K562 (cell line): ENCODE measurements around the gene ZNF276. TPM values are rescaled to one million over a fixed set of nuclear protein-coding genes. Genes with fewer than 3 reads are reported as not detected.
A peak's percentile ranks its signal among the peaks of the same experiment; 100 is the strongest.

Source experiments
- BRD9 ChIP-seq: fragments of 450-650 bp; IDR thresholded peaks from 2 replicates; pipeline ENCODE4 v1.6.1; 2018; ENCODE audit warnings: low read depth; ENCODE audit not compliant: partially characterized antibody
- CCAR2 ChIP-seq: fragments of 200-400 bp; formaldehyde crosslinking; IDR thresholded peaks from 2 replicates; pipeline ENCODE4 v1.6.1; 2017; ENCODE audit warnings: mild to moderate bottlenecking, low read depth, low read length
- EWSR1 ChIP-seq: fragments of 450-650 bp; IDR thresholded peaks from 2 replicates; pipeline ENCODE4 v1.6.1; 2018; ENCODE audit warnings: borderline replicate concordance, mild to moderate bottlenecking, low read depth, moderate library complexity; ENCODE audit not compliant: partially characterized antibody
- FOXK1 ChIP-seq: sonication (generic); formaldehyde crosslinking; IDR thresholded peaks from 2 replicates; pipeline ENCODE4 v1.8.0; 2022; ENCODE audit warnings: missing genetic modification reagents, mild to moderate bottlenecking, borderline replicate concordance
- GATA2 ChIP-seq: sonication (generic); formaldehyde crosslinking; IDR thresholded peaks from 2 replicates; pipeline ENCODE4 v1.4.0; 2020; ENCODE audit warnings: mild to moderate bottlenecking, missing genetic modification reagents
- GTF2B ChIP-seq: IDR thresholded peaks from 2 replicates; pipeline ENCODE4 v1.6.1; 2011; ENCODE audit not compliant: insufficient read length; ENCODE audit errors: extremely low read depth
- HNRNPK ChIP-seq: fragments of 200-400 bp; formaldehyde crosslinking; IDR thresholded peaks from one replicate; pipeline ENCODE4 v1.6.1; 2018; ENCODE audit warnings: mild to moderate bottlenecking, low read depth, low read length; ENCODE audit not compliant: poor library complexity, severe bottlenecking
- ILK ChIP-seq: fragments of 450-650 bp; IDR thresholded peaks from 2 replicates; pipeline ENCODE4 v1.6.1; 2016; ENCODE audit warnings: missing genetic modification characterization, low read depth, mild to moderate bottlenecking, missing compliant biosample characterization, moderate library complexity, borderline replicate concordance
- MYC ChIP-seq, 2 experiments: fragments of 250-450 bp in 1 of 2; sonication (Bioruptor Pico) in 1 of 2; IDR thresholded peaks; 2 replicates each; pipeline versions ENCODE4 v1.5.1 to v1.6.1; 2012 to 2021; ENCODE audit warnings: low read depth in 2 of 2, borderline replicate concordance in 1 of 2, improper control_type of control experiment in 1 of 2, low read length in 1 of 2, mild to moderate bottlenecking in 1 of 2, moderate library complexity in 1 of 2
- PATZ1 ChIP-seq: fragments of 250-450 bp; sonication (Bioruptor Pico); IDR thresholded peaks from 2 replicates; pipeline ENCODE4 v1.5.0; 2020; ENCODE audit warnings: mild to moderate bottlenecking, borderline replicate concordance
- RBM22 ChIP-seq: fragments of 200-400 bp; formaldehyde crosslinking; IDR thresholded peaks from 2 replicates; pipeline ENCODE4 v1.6.1; 2018; ENCODE audit warnings: low read length, low read depth; ENCODE audit not compliant: poor library complexity, severe bottlenecking
- SIN3B ChIP-seq: fragments of 450-650 bp; IDR thresholded peaks from 2 replicates; pipeline ENCODE4 v1.6.1; 2017; ENCODE audit warnings: low read depth, mild to moderate bottlenecking, moderate library complexity
- SUPT5H ChIP-seq: fragments of 450-650 bp; IDR thresholded peaks from 2 replicates; pipeline ENCODE4 v1.6.1; 2016
- TCF7 ChIP-seq: sonication (generic); IDR thresholded peaks from 2 replicates; pipeline ENCODE4 v1.6.1; 2016; ENCODE audit warnings: antibody characterized with exemption, borderline replicate concordance
- TOE1 ChIP-seq, 2 experiments: fragments of 450-650 bp in 1 of 2; sonication (generic) in 1 of 2; formaldehyde crosslinking in 1 of 2; IDR thresholded peaks; 2 replicates each; pipeline versions ENCODE4 v1.7.1 to v1.8.0; 2016 to 2022; ENCODE audit warnings: borderline replicate concordance in 2 of 2, mild to moderate bottlenecking in 2 of 2, antibody characterized with exemption in 1 of 2, inconsistent platforms in 1 of 2, low read depth in 1 of 2, missing genetic modification reagents in 1 of 2, moderate library complexity in 1 of 2
- ZBTB11 ChIP-seq, 3 experiments: fragments of 200-800 bp in 1 of 3; fragments of 250-450 bp in 1 of 3; fragments of 450-650 bp in 1 of 3; sonication (Bioruptor Pico) in 1 of 3; sonication (Bioruptor generic) in 1 of 3; formaldehyde crosslinking in 1 of 3; IDR thresholded peaks; 2 replicates each; pipeline versions ENCODE4 v1.6.1 to v1.8.0; 2016 to 2022; ENCODE audit warnings: mild to moderate bottlenecking in 2 of 3, missing genetic modification characterization in 2 of 3, missing compliant biosample characterization in 1 of 3, moderate library complexity in 1 of 3
- ZNF23 ChIP-seq: fragments of 250-450 bp; sonication (Bioruptor Pico); IDR thresholded peaks from 2 replicates; pipeline ENCODE4 v1.4.0; 2020; ENCODE audit warnings: mild to moderate bottlenecking
- ZNF583 ChIP-seq: fragments of 250-450 bp; sonication (Bioruptor Pico); IDR thresholded peaks from 2 replicates; pipeline ENCODE4 v1.4.0; 2020
- ZNF764 ChIP-seq: fragments of 250-450 bp; sonication (Bioruptor Pico); IDR thresholded peaks from 2 replicates; pipeline ENCODE4 v1.4.0; 2020; ENCODE audit warnings: low read depth, mild to moderate bottlenecking, moderate library complexity
- polyA plus RNA-seq, 8 experiments: library from polyadenylated mRNA; depleted of rRNA in 4 of 8; stranded (reverse) in 5 of 8; unstranded in 3 of 8; fragments of >200 nt; fragmentation: Nextera tagmentation in 2 of 8; fragmentation: Illumina TruSeq in 1 of 8; extraction: Ambion mirVana in 2 of 8; extraction: Trizol in 1 of 8; gene quantifications; 2 replicates each; pipeline versions ENCODE4 v1.2.1 to v1.2.3, GENCODE V29; 2011 to 2014; ENCODE audit warnings: inconsistent platforms in 1 of 8, missing spikeins in 1 of 8
- total RNA-seq, 7 experiments: library from RNA; depleted of rRNA in 6 of 7; stranded (reverse); fragments of >200 nt in 6 of 7; fragmentation: Illumina TruSeq in 2 of 7; extraction: Trizol in 2 of 7; gene quantifications; 2 replicates each; pipeline versions ENCODE4 v1.2.1 to v1.2.3, GENCODE V29; 2011 to 2021; ENCODE audit warnings: low replicate concordance in 1 of 7

Gene ZNF276
- total and polyA plus RNA-seq, 9 of the 15 experiments (the other 6 are each of a cell fraction or from before 2014, with no cell fraction given): 0.49 to 43.9 (median 15.8) TPM

GRCh38 chr16:89701425-89702406 lies 19.6 kb upstream of the ZNF276 start, which contains the start of gene SPATA2L (continued):
- TF ChIP-seq GTF2B (no peak), ZNF583 (CRISPR knock-in tag) (no peak), RBM22 (no peak), ZNF23 (CRISPR knock-in tag) (no peak), ZNF764 (CRISPR knock-in tag) (no peak), FOXK1 (CRISPR knock-in tag) (no peak), PATZ1 (CRISPR knock-in tag) (no peak), CCAR2 (no peak), GATA2 (CRISPR knock-in tag) (no peak), ZBTB11 (CRISPR knock-in tag; IDR thresholded peaks at IDR 0.05) (peak in 1 of 3 experiments; percentile 82; a peak in 3 of 6 replicates), TCF7 (no peak), MYC (IDR thresholded peaks at IDR 0.05; ENCODE audit: low read depth, low read length) (no peak; the same call in none of the 2 replicates), MYC (CRISPR knock-in tag; IDR thresholded peaks at IDR 0.05; ENCODE audit: borderline replicate concordance, low read depth) (no peak), ILK (tag) (no peak), BRD9 (no peak), TOE1 (IDR thresholded peaks at IDR 0.05; ENCODE audit: borderline replicate concordance) (no peak), TOE1 (CRISPR knock-in tag; IDR thresholded peaks at IDR 0.05; ENCODE audit: borderline replicate concordance, low read depth) (no peak), SIN3B (no peak), SUPT5H (peak; percentile 65), HNRNPK (no peak), EWSR1 (no peak)
